Ishikawa (cell line): Measurements from ENCODE around the gene ABT1.

Source experiments
- CREB1 ChIP-seq: IDR thresholded peaks from 2 replicates; pipeline ENCODE4 v1.6.1; 2012; ENCODE audit warnings: low read depth
- EP300 ChIP-seq: IDR thresholded peaks from 2 replicates; pipeline ENCODE4 v1.6.1; 2012; ENCODE audit warnings: borderline replicate concordance
- NFIC ChIP-seq: IDR thresholded peaks from 2 replicates; pipeline ENCODE4 v1.6.1; 2012
- REST ChIP-seq: IDR thresholded peaks from 2 replicates; pipeline ENCODE4 v1.6.1; 2012; ENCODE audit warnings: low read depth, mild to moderate bottlenecking
- YY1 ChIP-seq: IDR thresholded peaks from 2 replicates; pipeline ENCODE4 v1.6.1; 2012; ENCODE audit warnings: low read depth
- TF ChIP-seq, protein P1 (sequence below): IDR thresholded peaks from 2 replicates; pipeline ENCODE4 v1.6.1; 2012

DNA sequence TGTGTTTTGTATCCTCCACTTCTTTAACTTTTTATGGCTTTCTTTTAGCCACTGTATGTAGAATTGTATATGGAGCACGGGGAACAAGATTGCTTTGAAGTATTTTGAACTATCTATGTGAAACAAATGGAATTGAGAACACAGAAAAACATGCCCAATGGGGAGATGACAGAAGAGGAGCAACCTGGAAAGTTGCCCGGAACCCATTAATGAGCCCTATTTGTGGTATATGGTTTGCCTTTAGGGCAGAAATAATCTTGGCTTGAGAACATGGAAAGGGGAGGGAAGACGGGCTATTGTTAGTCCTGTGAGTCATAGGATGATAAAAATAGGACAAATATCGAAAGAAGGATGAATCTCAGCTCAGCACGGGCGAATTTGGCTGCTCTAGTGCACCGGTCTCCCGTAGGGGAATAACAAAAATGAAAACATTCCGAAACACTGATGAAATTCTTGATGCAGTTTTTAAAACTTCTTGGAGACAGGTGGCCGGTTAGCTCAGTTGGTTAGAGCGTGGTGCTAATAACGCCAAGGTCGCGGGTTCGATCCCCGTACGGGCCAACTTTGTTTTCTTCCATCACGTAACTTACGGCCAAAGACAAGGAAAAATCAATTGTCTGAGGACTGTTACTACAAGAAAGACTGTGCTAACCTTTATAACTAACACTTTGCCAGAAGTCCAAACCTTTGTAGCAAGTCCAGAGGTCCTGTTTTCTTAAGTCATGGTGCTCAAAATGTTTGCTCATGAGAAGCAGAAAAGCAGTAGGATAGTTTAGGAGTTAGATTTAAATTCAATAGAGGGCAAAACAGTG lies 42.9 kb upstream of the ABT1 start:
- TF ChIP-seq, protein P1, sequence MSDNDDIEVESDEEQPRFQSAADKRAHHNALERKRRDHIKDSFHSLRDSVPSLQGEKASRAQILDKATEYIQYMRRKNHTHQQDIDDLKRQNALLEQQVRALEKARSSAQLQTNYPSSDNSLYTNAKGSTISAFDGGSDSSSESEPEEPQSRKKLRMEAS = 0 out of 2 replicates have a peak, but pooled peaks have one; percentile 31
- TF ChIP-seq REST (no peak), YY1 (peak; percentile 51; the same call in 1 of the 2 replicates), EP300 (no peak; the same call in 1 of the 2 replicates), NFIC (peak; percentile 29), CREB1 (no peak)
